IMR-90 (cell line): ENCODE measurements around the gene TPO. TPM values are rescaled to one million over a fixed set of nuclear protein-coding genes. Genes with fewer than 3 reads are reported as not detected.

ENCODE experiments used
- ATAC-seq: fragments of 200-7000 bp; cut with Tn5 transposase; 2 replicates; pipeline ENCODE4 v1.9.1; 2020; ENCODE audit warnings: low read depth, mild to moderate bottlenecking, moderate library complexity
- BruUV-seq: library from RNA; stranded (reverse); fragments of 400-500 nt; replicated peaks from 2 replicates; lab custom pipeline; 2021; lab: Mats Ljungman, UMichigan
- CTCF ChIA-PET: fragments of 300-600 bp; formaldehyde crosslinking; extraction: SDS; loops from one replicate; lab custom pipeline; 2021; ENCODE audit warnings: antibody characterized with exemption; lab: Yijun Ruan, JAX
- POLR2A ChIA-PET: fragments of 300-600 bp; sonication (Branson Sonifier 250); formaldehyde crosslinking; loops from one replicate; lab custom pipeline; 2022; ENCODE audit warnings: antibody characterized with exemption; ENCODE audit not compliant: unreplicated experiment; lab: Charles Lee
- DNase-seq: peaks from one replicate; pipeline ENCODE4 v3.0.0; 2013
- H2AFZ ChIP-seq: replicated peaks from 2 replicates; pipeline ENCODE3; 2013; ENCODE audit warnings: low read length, mild to moderate bottlenecking; ENCODE audit not compliant: poor library complexity
- H2AK5ac ChIP-seq: 2 replicates; pipeline ENCODE4 v1.6.1; 2013; ENCODE audit warnings: low read depth, low read length, inconsistent platforms
- H2AK9ac ChIP-seq: replicated peaks from 2 replicates; pipeline ENCODE3; 2013; ENCODE audit warnings: mild to moderate bottlenecking, low read depth, low read length, moderate library complexity; ENCODE audit not compliant: poor library complexity
- H2BK120ac ChIP-seq: 2 replicates; pipeline ENCODE4 v1.6.1; 2013; ENCODE audit warnings: low read depth, low read length, inconsistent platforms
- H2BK15ac ChIP-seq: 3 replicates; pipeline ENCODE4 v1.6.1; 2013; ENCODE audit warnings: low read depth, low read length, inconsistent platforms
- H2BK20ac ChIP-seq: 2 replicates; pipeline ENCODE4 v1.6.1; 2013; ENCODE audit warnings: low read depth, mild to moderate bottlenecking, inconsistent platforms, low read length, moderate library complexity
- H2BK5ac ChIP-seq: 2 replicates; pipeline ENCODE4 v1.6.1; 2013; ENCODE audit warnings: mild to moderate bottlenecking, low read depth, low read length, inconsistent platforms; ENCODE audit not compliant: poor library complexity, severe bottlenecking
- H3K14ac ChIP-seq: replicated peaks from 2 replicates; pipeline ENCODE4 v1.6.1; 2013; ENCODE audit warnings: low read depth, low read length, inconsistent platforms
- H3K18ac ChIP-seq: 2 replicates; pipeline ENCODE4 v1.6.1; 2013; ENCODE audit warnings: low read depth, low read length, control low read depth
- H3K23ac ChIP-seq: 2 replicates; pipeline ENCODE4 v1.6.1; 2013; ENCODE audit warnings: low read depth, low read length, inconsistent platforms
- H3K27ac ChIP-seq: 2 replicates; pipeline ENCODE4 v1.5.1; 2013; ENCODE audit warnings: mild to moderate bottlenecking, control low read depth, low read length; ENCODE audit not compliant: insufficient read depth
- H3K27me3 ChIP-seq: 2 replicates; pipeline ENCODE4 v1.6.1; 2013; ENCODE audit warnings: low read length; ENCODE audit not compliant: control insufficient read depth, insufficient read depth
- H3K36me3 ChIP-seq: 2 replicates; pipeline ENCODE4 v1.6.1; 2013; ENCODE audit warnings: low read length, mixed read lengths; ENCODE audit not compliant: control insufficient read depth, insufficient read depth
- H3K4ac ChIP-seq: 2 replicates; pipeline ENCODE4 v1.6.1; 2013; ENCODE audit warnings: low read depth, low read length, inconsistent platforms
- H3K4me1 ChIP-seq: 2 replicates; pipeline ENCODE4 v1.6.1; 2013; ENCODE audit warnings: low read length, mixed read lengths; ENCODE audit not compliant: control insufficient read depth, insufficient read depth
- H3K4me2 ChIP-seq: 2 replicates; pipeline ENCODE4 v1.6.1; 2013; ENCODE audit warnings: low read depth, mild to moderate bottlenecking, control low read depth, low read length, moderate library complexity
- H3K4me3 ChIP-seq: 2 replicates; pipeline ENCODE4 v1.5.1; 2013; ENCODE audit warnings: low read depth, mild to moderate bottlenecking, control low read depth, low read length, moderate library complexity; ENCODE audit not compliant: insufficient read depth
- H3K56ac ChIP-seq: 2 replicates; pipeline ENCODE4 v1.6.1; 2013; ENCODE audit warnings: low read length, inconsistent platforms; ENCODE audit not compliant: insufficient read depth; ENCODE audit errors: extremely low read depth
- H3K79me1 ChIP-seq, 2 experiments: 2 replicates each; pipeline ENCODE4 v1.6.1; 2013; ENCODE audit warnings: low read length in 2 of 2, inconsistent platforms in 1 of 2, low read depth in 1 of 2
- H3K9ac ChIP-seq: 2 replicates; pipeline ENCODE4 v1.6.1; 2013; ENCODE audit warnings: low read depth, low read length, control low read depth
- H3K9me1 ChIP-seq: 2 replicates; pipeline ENCODE4 v1.6.1; 2013; ENCODE audit warnings: low read length, inconsistent platforms; ENCODE audit not compliant: insufficient read depth
- H3K9me3 ChIP-seq: 2 replicates; pipeline ENCODE4 v1.6.1; 2013; ENCODE audit warnings: low read length; ENCODE audit not compliant: control insufficient read depth, insufficient read depth
- H4K20me1 ChIP-seq: 2 replicates; pipeline ENCODE4 v1.6.1; 2013; ENCODE audit warnings: low read length, inconsistent platforms; ENCODE audit not compliant: insufficient read depth
- H4K5ac ChIP-seq: 2 replicates; pipeline ENCODE4 v1.6.1; 2013; ENCODE audit warnings: mild to moderate bottlenecking, low read depth, low read length, control low read depth
- H4K8ac ChIP-seq, 2 experiments: 2 replicates each; pipeline ENCODE4 v1.6.1; 2013; ENCODE audit warnings: low read depth in 2 of 2, low read length in 2 of 2, control low read depth in 1 of 2, inconsistent platforms in 1 of 2
- H4K91ac ChIP-seq: 2 replicates; pipeline ENCODE4 v1.6.1; 2013; ENCODE audit warnings: low read depth, low read length, inconsistent platforms; ENCODE audit not compliant: insufficient read depth
- RFX5 ChIP-seq: IDR thresholded peaks from 2 replicates; pipeline ENCODE4 v1.8.0; 2012; ENCODE audit warnings: low read depth, mild to moderate bottlenecking, low read length, moderate library complexity
- WGBS, 2 experiments: methylation state at CpG; one replicate each; pipeline versions ENCODE4 v1.1.5 to v1.1.7; 2013; ENCODE audit warnings: missing lambda C conversion rate in 2 of 2; ENCODE audit not compliant: insufficient read length in 1 of 2; ENCODE audit errors: extremely low coverage in 2 of 2; 5-methylcytosine and 5-hydroxymethylcytosine counted together
- dilution Hi-C: fragments of 300-500 bp; cut with HindIII; formaldehyde crosslinking; loops from one replicate; pipeline ENCODE4 v1.14.3; 2018; ENCODE audit warnings: low sequenced_read_pairs; ENCODE audit not compliant: unreplicated experiment
- in situ Hi-C: fragments of 300-500 bp; cut with MboI; formaldehyde crosslinking; loops from 3 replicates; pipeline ENCODE4 v1.14.3; 2019; ENCODE audit warnings: low sequenced_read_pairs, inconsistent platforms, mixed read lengths
- intact Hi-C: fragments of 100-400 bp; cut with micrococcal nuclease; formaldehyde crosslinking; loops from 2 replicates; pipeline ENCODE4 v1.10.0; 2022
- polyA plus RNA-seq, 3 experiments: library from polyadenylated mRNA; depleted of rRNA; stranded (reverse); fragments of >200 nt; gene quantifications; 2 replicates each; pipeline ENCODE4 v1.2.3, GENCODE V29; 2012; ENCODE audit warnings: low replicate concordance in 1 of 3
- total RNA-seq: library from RNA; depleted of rRNA; stranded (reverse); fragments of >200 nt; gene quantifications from 2 replicates; pipeline ENCODE4 v1.2.3, GENCODE V29; 2012

Gene TPO
- total and polyA plus RNA-seq, 2 of the 4 experiments (the other 2 are of a cell fraction) = not detected

DNA sequence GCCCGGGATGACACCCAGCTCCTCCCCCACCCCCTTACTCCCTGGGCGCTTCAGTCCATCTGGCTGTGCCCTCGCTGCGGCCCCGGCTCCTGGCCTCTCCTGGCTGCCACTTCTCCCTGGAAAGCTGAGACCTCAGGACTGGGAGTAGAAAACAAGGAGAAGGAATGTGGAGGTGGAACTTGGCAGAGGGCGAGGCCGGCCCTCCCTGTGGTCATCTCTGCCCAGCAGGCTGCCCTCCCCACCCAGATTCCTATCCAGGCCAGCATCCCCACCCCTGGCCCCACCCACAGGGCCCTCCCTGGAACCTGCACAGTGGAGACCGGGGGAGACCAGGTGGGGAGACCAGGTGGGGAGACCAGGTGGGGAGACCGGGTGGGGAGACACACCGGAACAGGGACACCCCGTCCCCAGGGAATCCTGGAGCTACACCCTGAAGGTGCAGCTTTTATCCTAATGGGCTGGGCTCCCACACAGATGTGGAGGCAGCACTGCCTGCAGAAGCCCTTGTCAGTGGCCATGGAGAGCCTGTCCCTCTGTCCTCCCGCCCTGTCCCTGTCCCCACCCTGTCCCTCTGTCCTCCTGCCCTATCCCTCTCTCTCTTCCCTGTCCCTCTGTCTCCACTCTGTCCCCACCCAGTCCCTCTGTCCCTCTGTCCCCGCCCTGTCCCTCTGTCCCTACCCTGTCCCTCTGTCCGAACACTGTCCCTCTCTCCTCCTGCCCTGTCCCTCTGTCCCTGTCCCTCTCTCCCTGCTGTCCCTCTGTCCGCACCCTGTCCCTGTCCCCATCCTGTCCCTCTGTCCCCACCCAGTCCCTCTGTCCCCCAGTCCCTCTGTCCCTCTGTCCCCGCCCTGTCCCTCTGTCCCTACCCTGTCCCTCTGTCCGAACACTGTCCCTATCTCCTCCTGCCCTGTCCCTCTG is 173.9 kb downstream of the TPO start:
- H4K91ac ChIP-seq = no peak overlapping the region
- no peak overlapping the region for H2AFZ ChIP-seq
- H3K56ac ChIP-seq = no peak overlapping the region
- 0 out of 2 replicates have a peak, but pooled peaks cover 5% of the 10 kb centered on the region for H4K20me1 ChIP-seq
- dilution Hi-C loops (no loop called here), in situ Hi-C loops (loop anchor here (25.0 kb wide), 1 partner anchor 175 kb away; no protein-coding TSS in a partner anchor), intact Hi-C loops (no loop called here)
- no peak overlapping the region for H4K5ac ChIP-seq
- 76% methylated on average over 5 of the region's 17 CpGs; no CpG with 5 or more reads in 1 of the 2 experiments for WGBS, 2 experiments
- no peak overlapping the region for H2BK120ac ChIP-seq
- H3K27me3 ChIP-seq = peaks cover 17% of the 10 kb centered on the region; the same call in 1 of the 2 replicates
- no peak overlapping the region for H3K4me2 ChIP-seq
- no peak overlapping the region for H3K23ac ChIP-seq
- no peak for TF ChIP-seq RFX5
- no peak overlapping the region for H3K9ac ChIP-seq
- peak overlapping the region; percentile 42; the same call in 1 of the 2 replicates for H3K4ac ChIP-seq
- H2BK5ac ChIP-seq = no peak overlapping the region
- 0 out of 2 replicates have a peak, but pooled peaks cover 2% of the 10 kb centered on the region for H3K9me3 ChIP-seq
- peaks cover 9% of the 10 kb centered on the region for H3K4me1 ChIP-seq
- DNase-seq (no peak), ATAC-seq (no peak)
- H2AK9ac ChIP-seq = no peak overlapping the region
- BruUV-seq = no TSS peak
- peak overlapping the region; percentile 33; the same call in 1 of the 2 replicates for H2BK20ac ChIP-seq
- no peak overlapping the region for H3K14ac ChIP-seq
- H3K4me3 ChIP-seq = no peak overlapping the region
- no peak overlapping the region for H4K8ac ChIP-seq
- no peak overlapping the region for H3K18ac ChIP-seq
- H3K9me1 ChIP-seq = peaks cover 7% of the 10 kb centered on the region; the same call in 1 of the 2 replicates
- H3K36me3 ChIP-seq = no peaks in the 10 kb centered on the region
- H3K79me1 ChIP-seq = 0 out of 4 replicates have a peak, but pooled peaks cover 0 to 3% of the 10 kb centered on the region in 2 experiments
- ChIA-PET POLR2A (no interaction called here), CTCF (no interaction called here)
- H3K27ac ChIP-seq = no peak overlapping the region
- H2BK15ac ChIP-seq = peak overlapping the region; percentile 8; the same call in 1 of the 3 replicates
- H2AK5ac ChIP-seq = peak overlapping the region; percentile 36; the same call in 1 of the 2 replicates
